ENCODE results near the gene TMEM212.

DNA sequence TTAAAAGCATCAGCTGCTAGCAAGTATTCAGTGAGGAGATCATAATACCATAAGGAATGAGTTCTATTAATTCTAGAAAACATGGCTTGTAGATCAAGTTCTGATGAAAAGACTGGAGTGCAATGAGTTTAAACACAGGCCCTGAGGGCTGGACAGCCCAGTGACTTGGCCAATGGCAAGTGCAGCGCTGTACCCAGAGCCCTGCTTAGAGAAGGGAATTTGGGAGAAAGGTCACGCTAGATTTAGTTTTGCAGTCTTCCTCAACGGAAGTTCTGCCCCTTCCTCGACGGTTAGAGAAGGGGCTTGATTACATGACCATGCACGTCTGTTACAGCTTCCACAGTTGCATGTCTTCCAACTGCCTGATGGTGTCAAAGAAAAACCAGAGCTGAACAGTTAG lies 4.0 kb downstream of the TMEM212 start:
- TF ChIP-seq, protein P1, sequence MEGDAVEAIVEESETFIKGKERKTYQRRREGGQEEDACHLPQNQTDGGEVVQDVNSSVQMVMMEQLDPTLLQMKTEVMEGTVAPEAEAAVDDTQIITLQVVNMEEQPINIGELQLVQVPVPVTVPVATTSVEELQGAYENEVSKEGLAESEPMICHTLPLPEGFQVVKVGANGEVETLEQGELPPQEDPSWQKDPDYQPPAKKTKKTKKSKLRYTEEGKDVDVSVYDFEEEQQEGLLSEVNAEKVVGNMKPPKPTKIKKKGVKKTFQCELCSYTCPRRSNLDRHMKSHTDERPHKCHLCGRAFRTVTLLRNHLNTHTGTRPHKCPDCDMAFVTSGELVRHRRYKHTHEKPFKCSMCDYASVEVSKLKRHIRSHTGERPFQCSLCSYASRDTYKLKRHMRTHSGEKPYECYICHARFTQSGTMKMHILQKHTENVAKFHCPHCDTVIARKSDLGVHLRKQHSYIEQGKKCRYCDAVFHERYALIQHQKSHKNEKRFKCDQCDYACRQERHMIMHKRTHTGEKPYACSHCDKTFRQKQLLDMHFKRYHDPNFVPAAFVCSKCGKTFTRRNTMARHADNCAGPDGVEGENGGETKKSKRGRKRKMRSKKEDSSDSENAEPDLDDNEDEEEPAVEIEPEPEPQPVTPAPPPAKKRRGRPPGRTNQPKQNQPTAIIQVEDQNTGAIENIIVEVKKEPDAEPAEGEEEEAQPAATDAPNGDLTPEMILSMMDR (IDR thresholded peaks at IDR 0.05; ENCODE audit: insufficient read depth, low read depth, low read length): no peak
- no peak for TF ChIP-seq EZH2 (IDR thresholded peaks at IDR 0.05; ENCODE audit: insufficient read depth, low read length)
